Upper lobe of left lung (tissue), 4 donors: ENCODE measurements around the gene BCL2L2.

Source experiments
- CTCF ChIP-seq, 6 experiments: fragments of 450-650 bp in 4 of 6; fragments of 200-600 bp in 2 of 6; sonication (generic) in 2 of 6; IDR thresholded peaks; one replicate each; pipeline ENCODE4 v1.5.1; 2016 to 2019; ENCODE audit warnings: antibody characterized with exemption in 6 of 6
- EP300 ChIP-seq, 4 donors: sonication (generic); formaldehyde crosslinking; IDR thresholded peaks; one replicate each; pipeline ENCODE4 v1.5.1; 2017; ENCODE audit warnings: antibody characterized with exemption in 4 of 4, control low read depth in 2 of 4
- POLR2A ChIP-seq, 4 donors: fragments of 450-650 bp; IDR thresholded peaks; one replicate each; pipeline ENCODE4 v1.5.1; 2016 to 2017; ENCODE audit warnings: antibody characterized with exemption in 4 of 4, mild to moderate bottlenecking in 2 of 4
- POLR2AphosphoS5 ChIP-seq, 2 donors: sonication (generic); formaldehyde crosslinking; IDR thresholded peaks; one replicate each; pipeline ENCODE4 v1.5.1; 2017; ENCODE audit warnings: antibody characterized with exemption in 2 of 2

GRCh38 chr14:23269193-23269592 is 37.4 kb upstream of the BCL2L2 start:
- no peak for TF ChIP-seq CTCF (IDR thresholded peaks at IDR 0.05)
- no peak for TF ChIP-seq POLR2A (IDR thresholded peaks at IDR 0.05)
- no peak for TF ChIP-seq EP300 (IDR thresholded peaks at IDR 0.05)
- no peak for TF ChIP-seq POLR2AphosphoS5 (IDR thresholded peaks at IDR 0.05)
